BLaER1 treated with 17β-estradiol and CSF1 and Interleukin-3, amounts not matched to agents 10 nM and 100 nM (cell line): ENCODE data around the gene ITPA.
A peak's percentile ranks its signal among the peaks of the same experiment; 100 is the strongest.

ENCODE experiments used
- H3K27ac ChIP-seq, 11 experiments: shearing (Covaris generic); formaldehyde crosslinking; 2 replicates each; pipeline ENCODE4 v1.8.1; 2022
- H3K27me3 ChIP-seq, 11 experiments: shearing (Covaris generic); formaldehyde crosslinking; 2 replicates each; pipeline ENCODE4 v1.8.1; 2022
- H3K36me3 ChIP-seq, 11 experiments: shearing (Covaris generic); formaldehyde crosslinking; 2 replicates each; pipeline ENCODE4 v1.8.1; 2022
- H3K4me1 ChIP-seq, 10 experiments: shearing (Covaris generic); formaldehyde crosslinking; 2 replicates each; pipeline ENCODE4 v1.8.1; 2022
- H3K4me2 ChIP-seq, 11 experiments: shearing (Covaris generic); formaldehyde crosslinking; 2 replicates each; pipeline ENCODE4 v1.8.1; 2022
- H3K4me3 ChIP-seq, 10 experiments: shearing (Covaris generic); formaldehyde crosslinking; 2 replicates each; pipeline ENCODE4 v1.8.1; 2022
- H3K9ac ChIP-seq, 11 experiments: shearing (Covaris generic); formaldehyde crosslinking; 2 replicates each; pipeline ENCODE4 v1.8.1; 2022
- H3K9me3 ChIP-seq, 11 experiments: shearing (Covaris generic); formaldehyde crosslinking; replicated peaks in 1 of 11; 2 replicates each; pipeline ENCODE4 v1.8.1; 2022
- H4K20me1 ChIP-seq, 11 experiments: shearing (Covaris generic); formaldehyde crosslinking; 2 replicates each; pipeline ENCODE4 v1.8.1; 2022
- Cebpa-rat ChIP-seq, 11 experiments: shearing (Covaris generic); IDR thresholded peaks; 2 replicates each; pipeline ENCODE4 v1.8.1; 2022

Gene ITPA

DNA sequence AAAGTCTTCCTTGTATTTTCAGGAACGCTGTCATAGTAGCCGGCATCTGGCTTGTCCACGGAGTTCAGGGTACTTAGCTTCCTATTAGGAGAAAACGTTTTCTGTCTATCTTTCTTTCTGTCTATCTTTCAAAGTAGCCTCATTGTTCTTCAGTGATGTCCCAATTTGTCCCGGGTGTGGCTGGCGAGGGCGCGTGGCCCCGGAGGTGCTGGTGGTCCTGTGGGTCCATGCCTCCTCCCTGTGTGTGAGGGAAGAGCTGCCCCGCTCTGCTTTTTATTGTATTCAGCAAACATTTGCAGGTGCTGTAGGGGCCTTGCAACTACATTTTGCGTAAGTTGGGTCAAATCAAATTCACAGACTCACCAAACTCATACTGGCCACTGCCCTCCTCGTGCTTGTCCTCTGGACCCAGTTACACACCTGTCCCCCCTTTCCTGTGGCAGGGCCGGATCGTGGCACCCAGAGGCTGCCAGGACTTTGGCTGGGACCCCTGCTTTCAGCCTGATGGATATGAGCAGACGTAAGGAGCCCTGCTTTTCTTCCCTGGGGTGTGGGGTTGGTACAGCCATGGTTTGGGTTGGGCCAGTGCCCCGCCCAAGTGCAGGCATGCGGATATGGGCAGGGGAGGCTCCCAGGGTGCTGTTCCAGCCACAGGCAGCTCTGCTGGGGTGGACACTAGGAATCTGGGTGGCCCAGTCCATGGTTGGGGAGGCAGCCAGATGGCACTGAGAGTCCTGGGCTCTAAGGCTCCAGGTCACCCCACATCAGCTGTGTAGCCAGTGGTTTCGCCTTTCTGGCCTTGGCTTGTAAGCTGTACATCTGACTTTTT lies 12.3 kb downstream of the ITPA start:
- Histone ChIP-seq H3K4me1 (peaks cover 30 to 66% (median 42%) of the 10 kb centered on the region in 10 experiments), H3K4me3 (no peak overlapping the region), H3K27me3 (no peaks in the 10 kb centered on the region), H3K36me3 (peaks cover 43 to 81% (median 68%) of the 10 kb centered on the region in 11 experiments), H3K9me3 (no peaks in the 10 kb centered on the region), H3K9ac (peak overlapping the region in 4 of 11 experiments; percentile 9 to 36 (median 24); a peak in 2 of 22 replicates), H4K20me1 (peaks cover 0 to 60% (median 35%) of the 10 kb centered on the region in 11 experiments; a peak in 17 of 22 replicates), H3K27ac (peak overlapping the region in 1 of 11 experiments; percentile 74; a peak in 4 of 22 replicates), H3K4me2 (peak overlapping the region in 9 of 11 experiments; percentile 75 to 97 (median 91); a peak in 19 of 22 replicates)
- TF ChIP-seq Cebpa-rat (IDR thresholded peaks at IDR 0.05) = no peak

DNA sequence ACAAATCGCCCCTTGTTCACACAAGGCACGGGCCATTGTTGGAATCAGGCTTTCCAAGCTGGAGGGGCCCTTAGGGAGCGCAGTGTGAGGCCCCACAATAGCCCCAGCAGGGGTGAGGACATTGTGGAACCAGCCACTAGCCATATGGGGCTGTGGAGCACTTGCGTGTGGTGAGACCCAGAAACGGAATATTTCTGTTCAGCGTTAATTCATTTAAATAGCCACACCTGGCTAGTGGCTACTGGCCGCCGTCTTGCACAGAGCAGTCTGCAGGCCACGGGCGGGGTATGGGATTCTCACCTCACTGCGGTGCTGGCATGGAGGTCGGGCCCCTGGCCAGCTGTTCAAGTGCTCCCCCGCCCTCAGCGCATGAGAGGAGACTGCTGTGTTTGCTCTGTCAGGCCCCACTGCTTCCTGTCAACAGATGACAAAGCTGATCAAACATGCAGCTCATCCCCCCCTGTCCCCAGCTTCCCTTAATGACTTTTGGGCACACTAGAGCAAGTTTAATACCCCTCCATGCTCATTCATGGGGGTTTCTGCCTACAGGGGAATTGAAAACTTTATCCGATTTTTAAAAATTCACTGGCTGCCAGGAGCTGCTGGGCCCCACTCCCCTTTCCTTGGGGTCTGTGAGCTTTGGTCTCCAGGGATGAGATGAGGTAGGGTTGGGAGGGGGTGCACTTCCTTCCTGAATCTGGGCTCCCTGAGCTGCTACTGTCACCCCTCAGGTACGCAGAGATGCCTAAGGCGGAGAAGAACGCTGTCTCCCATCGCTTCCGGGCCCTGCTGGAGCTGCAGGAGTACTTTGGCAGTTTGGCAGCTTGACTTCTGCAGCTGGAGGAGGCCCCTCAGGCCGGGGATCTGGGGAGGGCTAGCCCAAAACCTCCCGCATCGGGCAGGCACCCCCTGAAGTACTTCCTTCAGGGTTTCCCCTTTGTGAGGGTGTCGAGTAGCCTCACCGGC lies 13.6 kb downstream of the ITPA start:
- Histone ChIP-seq H3K4me2 (peak overlapping the region; percentile 75 to 97 (median 91)), H4K20me1 (peaks cover 0 to 59% (median 35%) of the 10 kb centered on the region in 11 experiments; a peak in 17 of 22 replicates), H3K27ac (peak overlapping the region in 10 of 11 experiments; percentile 25 to 74 (median 63); a peak in 19 of 22 replicates), H3K4me1 (peaks cover 30 to 58% (median 39%) of the 10 kb centered on the region in 10 experiments), H3K9ac (peak overlapping the region; percentile 32 to 63 (median 55); a peak in 20 of 22 replicates), H3K9me3 (no peaks in the 10 kb centered on the region), H3K4me3 (peak overlapping the region in 7 of 10 experiments; percentile 6 to 45 (median 24); a peak in 6 of 20 replicates), H3K27me3 (no peaks in the 10 kb centered on the region), H3K36me3 (peaks cover 30 to 75% (median 55%) of the 10 kb centered on the region in 11 experiments)
- no peak for TF ChIP-seq Cebpa-rat (IDR thresholded peaks at IDR 0.05)

DNA sequence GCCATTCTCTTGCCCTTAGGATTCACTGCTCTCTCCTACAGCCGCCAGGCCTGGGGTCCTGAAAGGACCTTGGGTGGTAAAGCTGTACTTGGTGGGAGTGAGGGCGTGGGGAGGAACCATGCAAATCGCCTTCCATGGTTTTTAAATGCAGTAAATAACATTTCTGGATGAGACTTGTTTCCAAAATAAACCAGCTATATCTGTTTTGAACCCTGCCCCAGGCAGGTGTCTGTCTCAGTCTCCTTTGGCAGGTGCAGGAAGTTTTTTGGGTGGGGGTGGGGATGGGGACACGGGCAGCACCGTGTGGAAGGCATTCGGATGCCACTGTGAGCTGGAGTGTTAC lies 14.3 kb downstream of the ITPA start:
- Histone ChIP-seq H3K27me3 (no peaks in the 10 kb centered on the region), H4K20me1 (peaks cover 0 to 58% (median 30%) of the 10 kb centered on the region in 11 experiments; a peak in 17 of 22 replicates), H3K4me3 (peak overlapping the region in 4 of 10 experiments; percentile 8 to 45 (median 26); a peak in 4 of 20 replicates), H3K9ac (peak overlapping the region in 10 of 11 experiments; percentile 32 to 63 (median 56); a peak in 17 of 22 replicates), H3K9me3 (no peaks in the 10 kb centered on the region), H3K4me1 (peaks cover 25 to 51% (median 35%) of the 10 kb centered on the region in 10 experiments), H3K4me2 (peak overlapping the region; percentile 75 to 97 (median 91)), H3K36me3 (peaks cover 25 to 69% (median 51%) of the 10 kb centered on the region in 11 experiments), H3K27ac (peak overlapping the region in 10 of 11 experiments; percentile 17 to 74 (median 63); a peak in 18 of 22 replicates)
- no peak for TF ChIP-seq Cebpa-rat (IDR thresholded peaks at IDR 0.05)

DNA sequence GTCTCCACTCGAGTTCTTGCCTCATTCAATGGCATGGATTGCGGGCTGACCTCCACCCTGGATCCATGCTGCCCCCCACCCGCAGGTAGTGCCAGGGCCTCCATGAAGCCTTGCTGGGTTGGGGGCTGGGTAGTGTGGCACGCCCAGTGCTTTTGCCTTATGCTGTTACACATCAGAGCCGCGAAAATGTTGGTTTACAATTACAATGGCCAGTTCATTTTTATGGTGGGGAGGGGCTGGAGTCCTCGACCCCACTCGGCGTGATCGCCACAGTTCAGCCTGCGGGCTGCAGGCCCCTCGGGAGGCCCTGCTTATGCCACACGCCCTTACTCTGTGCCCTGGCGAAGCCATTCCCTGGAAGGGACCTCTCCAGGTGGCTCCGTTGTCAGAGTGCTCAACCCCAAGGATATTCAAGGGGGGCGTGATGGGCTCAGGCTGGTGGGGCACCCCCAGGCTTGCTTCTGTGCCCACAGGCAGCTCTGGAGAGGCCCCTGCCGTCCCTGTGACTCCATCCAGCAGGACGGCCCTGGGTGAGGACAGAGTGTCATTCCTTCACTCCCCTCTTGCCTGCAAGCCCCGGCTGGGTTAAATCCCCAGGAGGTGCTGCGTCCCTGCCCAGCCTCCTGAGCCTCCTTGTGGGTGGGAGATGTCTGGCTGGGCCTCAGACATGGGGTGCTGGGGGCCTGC lies 14.8 kb downstream of the ITPA start:
- Histone ChIP-seq H3K4me3 (peak overlapping the region in 1 of 10 experiments; percentile 45; a peak in 1 of 20 replicates), H3K36me3 (peaks cover 25 to 64% (median 46%) of the 10 kb centered on the region in 11 experiments), H3K27me3 (no peaks in the 10 kb centered on the region), H3K9me3 (no peaks in the 10 kb centered on the region), H3K4me2 (peak overlapping the region; percentile 75 to 97 (median 91); a peak in 20 of 22 replicates), H3K27ac (peak overlapping the region in 6 of 11 experiments; percentile 54 to 74 (median 66); a peak in 9 of 22 replicates), H3K4me1 (peaks cover 25 to 51% (median 35%) of the 10 kb centered on the region in 10 experiments), H4K20me1 (peaks cover 0 to 53% (median 30%) of the 10 kb centered on the region in 11 experiments; a peak in 17 of 22 replicates), H3K9ac (peak overlapping the region in 5 of 11 experiments; percentile 32 to 63 (median 47); a peak in 9 of 22 replicates)
- TF ChIP-seq Cebpa-rat (IDR thresholded peaks at IDR 0.05) = no peak

DNA sequence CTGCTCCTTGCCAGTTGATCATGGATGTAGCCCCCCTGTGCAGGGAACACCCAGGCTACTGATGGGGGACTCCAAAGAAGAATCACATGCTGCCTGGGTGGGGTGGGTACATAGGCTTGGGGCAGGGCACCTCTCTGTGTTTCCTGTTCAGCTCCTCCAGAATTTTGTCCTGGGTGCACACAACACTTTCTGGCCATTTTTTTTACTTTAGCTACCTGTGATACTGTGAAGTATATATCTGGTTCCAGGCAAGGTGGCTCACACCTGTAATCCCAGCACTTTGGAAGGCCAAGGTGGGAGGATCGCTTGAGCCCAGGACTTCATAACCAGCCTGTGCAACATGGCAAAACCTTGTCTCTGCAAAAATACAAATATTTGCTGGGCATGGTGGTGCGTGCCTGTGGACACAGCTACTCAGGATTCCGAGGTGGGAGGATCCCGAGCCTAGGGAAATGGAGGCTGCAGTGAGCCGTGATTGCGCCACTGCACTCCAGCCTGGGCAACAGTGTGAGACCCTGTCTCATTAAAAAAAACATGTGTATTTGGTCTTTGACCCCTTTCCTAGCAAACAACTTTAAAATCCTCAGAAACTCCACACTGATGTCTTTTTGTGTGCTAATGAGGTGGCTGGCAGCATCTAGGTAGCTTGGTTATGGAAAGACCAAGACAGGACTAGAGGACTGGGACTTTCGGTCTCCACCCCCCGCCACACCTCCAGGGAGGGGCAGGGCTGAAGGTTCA lies 15.6 kb downstream of the ITPA start:
- Histone ChIP-seq H4K20me1 (peaks cover 0 to 53% (median 30%) of the 10 kb centered on the region in 11 experiments; a peak in 17 of 22 replicates), H3K36me3 (peaks cover 22 to 57% (median 40%) of the 10 kb centered on the region in 11 experiments), H3K4me3 (no peak overlapping the region), H3K4me1 (peaks cover 25 to 51% (median 35%) of the 10 kb centered on the region in 10 experiments), H3K4me2 (peak overlapping the region in 6 of 11 experiments; percentile 75 to 93 (median 90); a peak in 9 of 22 replicates), H3K27ac (0 out of 22 replicates have a peak overlapping the region, but pooled peaks of 1 of the 11 experiments have one; percentile 70), H3K9me3 (no peaks in the 10 kb centered on the region), H3K27me3 (no peaks in the 10 kb centered on the region), H3K9ac (peak overlapping the region in 1 of 11 experiments; percentile 19; a peak in 2 of 22 replicates)
- TF ChIP-seq Cebpa-rat (IDR thresholded peaks at IDR 0.05) = no peak

GRCh38 chr20:3226093-3226492 lies 16.8 kb downstream of the ITPA start:
- H4K20me1 ChIP-seq = peaks cover 0 to 53% (median 30%) of the 10 kb centered on the region in 11 experiments; a peak in 17 of 22 replicates
- no peaks in the 10 kb centered on the region for H3K9me3 ChIP-seq
- peaks cover 25 to 51% (median 35%) of the 10 kb centered on the region in 10 experiments for H3K4me1 ChIP-seq
- TF ChIP-seq Cebpa-rat (IDR thresholded peaks at IDR 0.05) = no peak
- no peak overlapping the region for H3K27ac ChIP-seq
- peak overlapping the region in 2 of 11 experiments; percentile 11 to 19; a peak in 2 of 22 replicates for H3K4me2 ChIP-seq
- no peak overlapping the region for H3K4me3 ChIP-seq
- no peaks in the 10 kb centered on the region for H3K27me3 ChIP-seq
- no peak overlapping the region for H3K9ac ChIP-seq
- H3K36me3 ChIP-seq = peaks cover 10 to 44% (median 27%) of the 10 kb centered on the region in 11 experiments

DNA sequence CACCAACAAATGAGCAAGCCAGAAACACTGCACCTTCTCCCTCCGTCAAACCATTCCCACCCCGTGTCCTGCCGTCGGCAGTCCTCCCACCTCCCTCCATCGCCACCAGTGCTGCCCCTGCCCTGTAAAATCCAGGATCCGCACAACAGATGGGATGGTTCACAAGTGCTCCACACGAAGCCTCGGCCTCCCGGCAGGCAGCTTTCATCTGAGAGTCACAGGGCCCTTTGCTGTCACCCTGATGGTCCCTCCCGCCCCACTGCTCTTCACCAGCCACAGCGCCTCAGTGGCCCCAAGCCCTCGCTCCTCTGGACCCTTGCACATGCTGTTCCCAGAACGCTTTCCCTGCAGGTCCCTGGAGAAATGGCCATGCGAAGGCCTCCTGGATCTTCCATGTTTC lies 17.6 kb downstream of the ITPA start:
- Histone ChIP-seq H4K20me1 (peaks cover 0 to 49% (median 23%) of the 10 kb centered on the region in 11 experiments; a peak in 16 of 22 replicates), H3K4me3 (no peak overlapping the region), H3K4me1 (peaks cover 22 to 44% (median 31%) of the 10 kb centered on the region in 10 experiments), H3K9ac (no peak overlapping the region), H3K27me3 (no peaks in the 10 kb centered on the region), H3K9me3 (no peaks in the 10 kb centered on the region), H3K36me3 (peaks cover 2 to 37% (median 20%) of the 10 kb centered on the region in 11 experiments; a peak in 21 of 22 replicates), H3K27ac (no peak overlapping the region), H3K4me2 (peak overlapping the region in 1 of 11 experiments; percentile 10; a peak in 1 of 22 replicates)
- no peak for TF ChIP-seq Cebpa-rat (IDR thresholded peaks at IDR 0.05)
